ENCODE measurements around the gene TBC1D1.
A peak's percentile ranks its signal among the peaks of the same experiment; 100 is the strongest.

The TBC1D1 gene

GRCh38 chr4:38125816-38126215 lies 234.9 kb downstream of the TBC1D1 start:
- no peak for DNase-seq (ENCODE audit: low read depth in 2 of 2)

- DNase-seq (ENCODE audit: low read depth in 2 of 2) = peak; percentile 37 to 38
Observed at GRCh38 chr4:38128478-38129459, 237.9 kb downstream of the TBC1D1 start.

- no peak for DNase-seq (ENCODE audit: low read depth in 2 of 2)
Observed at GRCh38 chr4:38129460-38130227, 238.8 kb downstream of the TBC1D1 start.

- DNase-seq (ENCODE audit: low read depth in 2 of 2) = no peak
Observed at GRCh38 chr4:38130884-38131283, 240.0 kb downstream of the TBC1D1 start.

DNA sequence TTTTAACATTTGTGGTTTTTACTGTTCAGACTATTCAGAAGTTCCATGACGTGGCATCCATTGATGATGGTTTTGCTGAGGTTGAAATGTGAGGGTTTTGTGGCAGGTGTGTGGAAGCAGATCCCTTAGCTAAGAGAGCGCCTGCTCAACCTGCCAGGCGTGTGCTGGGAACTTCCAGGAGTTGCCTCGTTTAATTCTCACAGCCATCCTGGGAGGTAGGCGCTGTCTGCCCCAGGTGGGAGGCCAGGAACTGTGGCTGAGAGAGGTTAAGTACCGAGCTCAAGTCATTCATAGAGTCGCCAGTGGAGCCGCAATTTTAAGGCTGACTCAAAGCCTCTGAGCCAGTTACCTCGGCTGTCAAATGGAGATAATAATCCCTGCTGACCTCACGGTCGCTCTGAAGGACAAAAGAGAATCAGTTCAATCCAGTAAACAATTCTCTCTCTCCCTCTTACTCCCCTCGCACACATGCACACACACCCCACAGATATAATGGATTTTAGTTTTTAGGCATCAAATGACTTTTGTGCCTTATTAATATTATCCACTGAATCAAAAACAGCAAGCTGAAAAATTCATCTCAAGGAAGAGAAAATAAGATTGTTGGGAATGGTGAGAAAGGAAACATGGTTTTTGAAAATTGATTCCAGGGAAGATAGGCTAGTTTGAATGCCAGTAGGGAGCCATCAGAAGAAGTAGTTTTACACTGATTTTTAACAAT lies 240.6 kb downstream of the TBC1D1 start:
- DNase-seq (ENCODE audit: low read depth in 2 of 2) = peak; percentile 27 to 36

GRCh38 chr4:38132107-38132673 lies 241.3 kb downstream of the TBC1D1 start:
- peak; percentile 34 to 38 for DNase-seq (ENCODE audit: low read depth in 2 of 2)

- no peak for DNase-seq (ENCODE audit: low read depth in 2 of 2)
Observed at GRCh38 chr4:38132843-38133662, 242.2 kb downstream of the TBC1D1 start.

GRCh38 chr4:38133711-38134480 lies 243.0 kb downstream of the TBC1D1 start:
- DNase-seq (ENCODE audit: low read depth in 2 of 2) = no peak

DNA sequence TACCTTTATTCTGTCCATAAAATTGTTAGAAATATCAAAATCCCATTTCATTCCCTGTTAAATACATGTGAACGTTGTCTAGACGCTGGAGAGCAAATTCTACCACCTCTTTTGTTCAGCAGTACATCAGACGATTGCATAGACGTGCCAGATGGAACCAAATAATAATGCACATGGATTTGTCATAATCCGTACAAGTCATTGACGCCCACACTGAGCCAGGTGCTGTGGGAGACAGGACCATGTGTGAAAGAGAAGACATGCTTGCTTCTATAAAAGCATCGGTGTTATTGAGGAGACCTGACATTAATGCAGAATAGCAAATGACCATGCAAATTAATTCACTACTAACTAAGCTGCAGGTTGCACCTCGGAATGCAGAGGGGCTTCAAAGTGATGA lies 244.3 kb downstream of the TBC1D1 start:
- no peak for DNase-seq (ENCODE audit: low read depth in 2 of 2)

- DNase-seq (ENCODE audit: low read depth in 2 of 2) = no peak
Observed at GRCh38 chr4:38136604-38137003, 245.7 kb downstream of the TBC1D1 start.

DNA sequence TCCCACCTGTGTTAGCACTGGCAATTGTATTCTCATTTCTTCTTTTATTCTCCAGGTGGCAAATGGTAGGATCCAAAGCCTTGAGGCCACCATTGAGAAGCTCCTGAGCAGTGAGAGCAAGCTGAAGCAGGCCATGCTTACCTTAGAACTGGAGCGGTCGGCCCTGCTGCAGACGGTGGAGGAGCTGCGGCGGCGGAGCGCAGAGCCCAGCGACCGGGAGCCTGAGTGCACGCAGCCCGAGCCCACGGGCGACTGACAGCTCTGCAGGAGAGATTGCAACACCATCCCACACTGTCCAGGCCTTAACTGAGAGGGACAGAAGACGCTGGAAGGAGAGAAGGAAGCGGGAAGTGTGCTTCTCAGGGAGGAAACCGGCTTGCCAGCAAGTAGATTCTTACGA lies 246.2 kb downstream of the TBC1D1 start:
- no peak for DNase-seq (ENCODE audit: low read depth in 2 of 2)

DNA sequence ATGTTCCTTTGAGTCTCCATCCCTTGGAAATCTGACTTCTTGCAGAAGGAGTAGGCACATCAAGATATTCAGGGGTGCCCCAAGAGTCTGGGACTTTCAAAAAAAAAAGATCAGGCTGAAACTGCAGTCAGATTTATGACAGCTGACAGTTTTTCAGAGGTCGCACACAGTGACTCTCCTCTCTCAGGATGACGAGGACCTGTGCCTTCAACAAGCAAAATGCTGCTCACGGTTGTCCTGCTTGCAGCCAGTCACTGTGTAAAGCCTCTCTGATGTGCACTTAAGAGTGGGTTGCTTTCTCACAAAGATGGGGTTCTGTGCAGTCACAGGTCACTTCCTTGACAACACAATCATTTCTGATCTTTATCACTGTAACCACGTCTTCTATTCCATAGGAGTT lies 247.5 kb downstream of the TBC1D1 start:
- DNase-seq (ENCODE audit: low read depth in 2 of 2) = no peak

DNA sequence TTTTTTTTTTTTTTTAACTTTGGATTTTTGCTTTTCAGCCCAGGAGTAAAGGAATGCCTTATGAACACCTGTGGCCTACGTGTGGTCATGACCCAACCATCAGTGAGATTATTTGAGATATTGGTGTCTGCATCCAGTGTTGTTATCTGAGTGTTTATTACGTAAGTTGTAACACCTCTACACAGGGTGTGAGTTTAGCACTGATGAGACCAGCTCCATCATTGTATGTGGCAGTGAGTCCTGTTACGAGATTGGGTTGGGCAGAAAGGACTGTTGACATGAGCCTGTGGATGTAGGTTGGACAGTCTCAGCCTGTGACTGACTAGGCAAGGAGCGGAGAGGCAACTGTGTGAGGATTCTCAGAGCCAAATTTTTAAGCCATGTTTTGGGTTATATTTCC lies 248.3 kb downstream of the TBC1D1 start:
- no peak for DNase-seq (ENCODE audit: low read depth in 2 of 2)

- DNase-seq (ENCODE audit: low read depth in 2 of 2) = no peak
Observed at GRCh38 chr4:38140643-38141203, 249.8 kb downstream of the TBC1D1 start.

- no peak for DNase-seq (ENCODE audit: low read depth in 2 of 2)
Observed at GRCh38 chr4:38141808-38142500, 251.1 kb downstream of the TBC1D1 start.

DNA sequence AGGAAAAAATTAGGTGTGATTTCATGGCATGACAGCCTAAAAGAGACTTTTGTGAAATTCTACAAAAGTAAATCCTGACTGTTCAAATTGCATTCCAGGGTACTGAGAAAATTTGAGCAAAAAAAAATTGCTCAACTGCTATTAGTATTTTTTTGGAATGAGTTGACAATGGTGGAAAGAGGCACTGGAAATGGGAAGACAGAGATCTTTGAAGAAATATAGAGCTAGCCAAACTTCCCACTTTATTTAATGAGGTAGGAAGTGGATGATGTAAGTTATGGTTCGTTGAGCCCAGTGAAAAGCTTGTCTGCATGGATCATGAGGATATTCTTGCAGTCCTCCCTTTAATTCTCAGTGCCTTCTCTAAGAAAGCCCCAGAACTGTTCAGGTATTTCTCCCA lies 253.1 kb downstream of the TBC1D1 start:
- no peak for DNase-seq (ENCODE audit: low read depth in 2 of 2)

DNA sequence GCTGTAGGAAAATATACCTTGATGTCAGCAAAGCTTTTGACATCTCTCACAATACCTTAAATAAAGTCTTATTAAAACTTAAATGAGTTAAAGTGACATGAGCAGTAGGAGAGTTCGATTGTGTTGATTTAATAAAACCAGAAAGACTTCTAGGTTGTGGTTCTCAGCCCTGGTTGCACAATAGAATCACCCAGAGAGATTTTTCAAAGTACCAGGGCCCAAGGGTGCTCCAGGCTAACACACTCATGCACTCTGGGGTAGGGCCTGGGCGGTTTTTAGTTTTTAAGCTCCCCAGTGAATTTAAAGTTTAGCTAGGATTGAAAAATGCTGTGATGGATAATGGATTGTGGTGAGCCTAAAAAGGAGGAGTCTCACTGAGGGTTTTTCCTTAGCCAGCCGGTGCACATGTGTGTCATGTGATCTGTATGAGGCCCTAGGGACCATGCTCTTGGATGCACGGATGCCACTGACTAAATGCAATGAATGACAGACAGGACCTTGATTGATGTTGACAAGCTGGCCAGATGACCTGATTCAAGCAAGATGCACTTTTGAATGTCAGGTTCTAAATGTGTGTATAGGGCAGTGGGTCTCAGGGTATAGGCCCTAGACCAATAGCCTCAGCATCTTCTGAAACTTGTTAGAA lies 254.3 kb downstream of the TBC1D1 start:
- DNase-seq (ENCODE audit: low read depth in 2 of 2) = no peak

- DNase-seq (ENCODE audit: low read depth in 2 of 2) = no peak
Observed at GRCh38 chr4:38145741-38146140, 254.9 kb downstream of the TBC1D1 start.

GRCh38 chr4:38146383-38146782 lies 255.5 kb downstream of the TBC1D1 start:
- DNase-seq (ENCODE audit: low read depth in 2 of 2) = no peak
